K562 (cell line): Measurements from ENCODE around the gene LGR6. TPM values are rescaled to one million over a fixed set of nuclear protein-coding genes. Genes with fewer than 3 reads are reported as not detected.

Experiments
- ATAC-seq: fragments of 200-7000 bp; cut with Tn5 transposase; 3 replicates; pipeline ENCODE4 v1.9.1; 2020; ENCODE audit warnings: moderate library complexity
- BruUV-seq: library from RNA; stranded (reverse); fragments of 400-500 nt; replicated peaks from 2 replicates; lab custom pipeline; 2021; lab: Mats Ljungman, UMichigan
- CTCF ChIA-PET: fragments of 300-600 bp; formaldehyde crosslinking; extraction: SDS; loops from one replicate; lab custom pipeline; 2021; ENCODE audit warnings: low intra/inter-chr PET ratio; lab: Yijun Ruan, JAX
- POLR2A ChIA-PET: fragments of 300-600, 350-650 bp; sonication (Branson Sonifier 250); formaldehyde crosslinking; extraction: SDS; loops from one replicate; lab custom pipeline; 2021; ENCODE audit warnings: antibody characterized with exemption, inconsistent platforms; lab: Yijun Ruan, JAX
- DNase-seq, 4 experiments: peaks; one replicate each; pipeline versions ENCODE4 v3.0.0 to v3.0.0-alpha.2; 2011 to 2018; ENCODE audit warnings: low spot score in 3 of 4, mixed read lengths in 3 of 4; ENCODE audit errors: extremely low read depth in 1 of 4
- FAIRE-seq: peaks from 2 replicates; lab custom pipeline; 2011; peaks lifted over from hg19 to GRCh38; lab: Jason Lieb, UNC
- H2AFZ ChIP-seq: 2 replicates; pipeline ENCODE4 v1.6.0; 2011; ENCODE audit warnings: low read depth, low read length, control low read depth, inconsistent platforms
- H3K27ac ChIP-seq: fragments of 200-600 bp; 3 replicates; pipeline ENCODE4 v1.8.0; 2011; ENCODE audit warnings: low read depth, mild to moderate bottlenecking, control low read depth, inconsistent platforms, low read length, moderate library complexity, mixed read lengths; ENCODE audit errors: extremely low read depth
- H3K27me3 ChIP-seq, 2 experiments: fragments of 300-600 bp in 1 of 2; 2 replicates in 1 of 2; 3 replicates in 1 of 2; pipeline versions ENCODE4 v1.6.0 to v1.8.0; 2011; ENCODE audit warnings: inconsistent platforms in 2 of 2, low read length in 2 of 2, mild to moderate bottlenecking in 1 of 2, mixed read lengths in 1 of 2, moderate library complexity in 1 of 2; ENCODE audit not compliant: control insufficient read depth in 2 of 2, insufficient read depth in 2 of 2
- H3K36me3 ChIP-seq: fragments of 300-600 bp; 3 replicates; pipeline ENCODE4 v1.8.0; 2011; ENCODE audit warnings: mild to moderate bottlenecking, low read length, inconsistent platforms; ENCODE audit not compliant: control insufficient read depth, insufficient read depth
- H3K4me1 ChIP-seq, 2 experiments: fragments of 200-600 bp in 1 of 2; replicated peaks in 1 of 2; 2 replicates in 1 of 2; 3 replicates in 1 of 2; pipeline versions ENCODE4 v1.5.1 to v1.8.0; 2011; ENCODE audit warnings: inconsistent platforms in 2 of 2, low read length in 2 of 2, mild to moderate bottlenecking in 1 of 2, mixed read lengths in 1 of 2, moderate library complexity in 1 of 2; ENCODE audit not compliant: control insufficient read depth in 2 of 2, insufficient read depth in 2 of 2
- H3K4me2 ChIP-seq: 2 replicates; pipeline ENCODE4 v1.6.1; 2011; ENCODE audit warnings: low read length, control low read depth, inconsistent platforms, mixed read lengths; ENCODE audit not compliant: insufficient read depth
- H3K4me3 ChIP-seq: fragments of 200-600 bp; sonication (generic), shearing (Covaris generic); 2 replicates; pipeline ENCODE4 v1.5.1; 2016; ENCODE audit warnings: control low read depth, inconsistent platforms
- H3K79me2 ChIP-seq: fragments of 200-600 bp; 3 replicates; pipeline ENCODE4 v1.8.0; 2011; ENCODE audit warnings: low read length, inconsistent platforms; ENCODE audit not compliant: control insufficient read depth, insufficient read depth
- H3K9ac ChIP-seq, 2 experiments: 2 replicates each; pipeline versions ENCODE4 v1.6.0 to v1.6.1; 2011; ENCODE audit warnings: low read depth in 2 of 2, low read length in 2 of 2, control low read depth in 1 of 2, inconsistent platforms in 1 of 2, mild to moderate bottlenecking in 1 of 2, mixed read lengths in 1 of 2; ENCODE audit not compliant: insufficient read depth in 1 of 2
- H3K9me1 ChIP-seq: one replicate; pipeline ENCODE4 v1.6.0; 2011; ENCODE audit warnings: inconsistent platforms, mild to moderate bottlenecking, low read length, moderate library complexity; ENCODE audit not compliant: control insufficient read depth, insufficient read depth
- H3K9me3 ChIP-seq: replicated peaks from 2 replicates; pipeline ENCODE4 v1.5.1; 2011; ENCODE audit warnings: low read depth, low read length, inconsistent platforms; ENCODE audit not compliant: control insufficient read depth, insufficient read depth
- H4K20me1 ChIP-seq: replicated peaks from 2 replicates; pipeline ENCODE4 v1.6.1; 2011; ENCODE audit warnings: low read length, inconsistent platforms, mixed read lengths; ENCODE audit not compliant: control insufficient read depth, insufficient read depth
- ATF1 ChIP-seq, 2 experiments: fragments of 450-650 bp in 1 of 2; IDR thresholded peaks; 2 replicates each; pipeline ENCODE4 v1.6.1; 2016; ENCODE audit warnings: missing compliant biosample characterization in 1 of 2, missing genetic modification characterization in 1 of 2
- ATF2 ChIP-seq: sonication (generic); formaldehyde crosslinking; IDR thresholded peaks from 2 replicates; pipeline ENCODE4 v1.8.1; 2022; ENCODE audit warnings: missing genetic modification reagents
- CBX5 ChIP-seq: IDR thresholded peaks from 2 replicates; pipeline ENCODE4 v1.6.1; 2014; ENCODE audit warnings: low read depth, borderline replicate concordance
- GMEB1 ChIP-seq: fragments of 250-450 bp; sonication (Bioruptor Pico); IDR thresholded peaks from 2 replicates; pipeline ENCODE4 v1.4.0; 2020; ENCODE audit warnings: mild to moderate bottlenecking
- HDAC2 ChIP-seq: fragments of 450-650 bp; IDR thresholded peaks from 2 replicates; pipeline ENCODE4 v1.6.1; 2016; ENCODE audit warnings: mild to moderate bottlenecking
- HMGXB4 ChIP-seq: sonication (generic); formaldehyde crosslinking; IDR thresholded peaks from 2 replicates; pipeline ENCODE4 v1.8.1; 2023; ENCODE audit warnings: mild to moderate bottlenecking, missing genetic modification reagents
- MEF2D ChIP-seq: conservative IDR thresholded peaks from 2 replicates; pipeline ENCODE4 v1.6.1; 2016; ENCODE audit warnings: low read depth, missing genetic modification characterization, missing compliant biosample characterization
- MEIS2 ChIP-seq: fragments of 450-650 bp; IDR thresholded peaks from 2 replicates; pipeline ENCODE4 v1.6.1; 2014; ENCODE audit warnings: mild to moderate bottlenecking; ENCODE audit not compliant: partially characterized antibody
- NCOA2 ChIP-seq, 2 experiments: fragments of 450-650 bp; IDR thresholded peaks; 2 replicates each; pipeline ENCODE4 v1.6.1; 2018; ENCODE audit warnings: mild to moderate bottlenecking in 2 of 2, moderate library complexity in 1 of 2; ENCODE audit not compliant: partially characterized antibody in 2 of 2
- NEUROD1 ChIP-seq: fragments of 150-350 bp; IDR thresholded peaks from 2 replicates; pipeline ENCODE4 v1.6.1; 2014; ENCODE audit warnings: borderline replicate concordance, low read length, low read depth; ENCODE audit not compliant: partially characterized antibody
- TGIF2 ChIP-seq: sonication (generic); formaldehyde crosslinking; IDR thresholded peaks from 2 replicates; pipeline ENCODE4 v1.8.1; 2022; ENCODE audit warnings: mild to moderate bottlenecking, missing genetic modification reagents, moderate library complexity
- WHSC1 ChIP-seq: IDR thresholded peaks from one replicate; pipeline ENCODE4 v1.6.1; 2012; ENCODE audit warnings: low read length, control low read depth, inconsistent platforms
- ZNF655 ChIP-seq: fragments of 250-450 bp; sonication (Bioruptor Pico); IDR thresholded peaks from 2 replicates; pipeline ENCODE4 v1.5.0; 2021
- ZNF707 ChIP-seq: fragments of 250-450 bp; sonication (Bioruptor Pico); conservative IDR thresholded peaks from 2 replicates; pipeline ENCODE4 v1.8.0; 2022; ENCODE audit warnings: inconsistent platforms, mild to moderate bottlenecking, moderate library complexity
- WGBS: fragments of 100-300 bp; shearing (Covaris generic); methylation state at CpG from one replicate; pipeline ENCODE4 v1.1.6; 2016; ENCODE audit warnings: low coverage, mixed read lengths; ENCODE audit not compliant: insufficient coverage; ENCODE audit errors: missing lambda C conversion rate; 5-methylcytosine and 5-hydroxymethylcytosine counted together
- in situ Hi-C: fragments of 300-500 bp; cut with MboI; formaldehyde crosslinking; loops from 4 replicates; pipeline ENCODE4 v1.15.0; 2018; ENCODE audit warnings: inconsistent platforms, mixed read lengths
- intact Hi-C: fragments of 100-400 bp; cut with micrococcal nuclease; formaldehyde crosslinking; loops from 2 replicates; pipeline ENCODE4 v1.14.2; 2022
- polyA plus RNA-seq, 8 experiments: library from polyadenylated mRNA; depleted of rRNA in 4 of 8; stranded (reverse) in 5 of 8; unstranded in 3 of 8; fragments of >200 nt; fragmentation: Nextera tagmentation in 2 of 8; fragmentation: Illumina TruSeq in 1 of 8; extraction: Ambion mirVana in 2 of 8; extraction: Trizol in 1 of 8; gene quantifications; 2 replicates each; pipeline versions ENCODE4 v1.2.1 to v1.2.3, GENCODE V29; 2011 to 2014; ENCODE audit warnings: inconsistent platforms in 1 of 8, missing spikeins in 1 of 8
- total RNA-seq, 7 experiments: library from RNA; depleted of rRNA in 6 of 7; stranded (reverse); fragments of >200 nt in 6 of 7; fragmentation: Illumina TruSeq in 2 of 7; extraction: Trizol in 2 of 7; gene quantifications; 2 replicates each; pipeline versions ENCODE4 v1.2.1 to v1.2.3, GENCODE V29; 2011 to 2021; ENCODE audit warnings: low replicate concordance in 1 of 7

The LGR6 gene
- total and polyA plus RNA-seq, 9 of the 15 experiments (the other 6 are each of a cell fraction or from before 2014, with no cell fraction given): 0.01 to 0.54 (median 0.17) TPM; not detected in 1

- TF ChIP-seq ATF2 (CRISPR knock-in tag) (no peak), GMEB1 (no peak), CBX5 (no peak)
These were observed 7.1 kb downstream of the LGR6 start (continued) for GRCh38 chr1:202200669-202201068.

- DNase-seq (no peak), ATAC-seq (no peak), FAIRE-seq (no peak)
- Histone ChIP-seq H3K9me1 (no peaks in the 10 kb centered on the region), H3K79me2 (no peaks in the 10 kb centered on the region), H3K27me3 (peaks cover 2 to 37% of the 10 kb centered on the region in 2 experiments; a peak in 2 of 5 replicates), H3K4me2 (no peak overlapping the region), H4K20me1 (no peaks in the 10 kb centered on the region), H2AFZ (no peak overlapping the region), H3K4me1 (peaks cover 8 to 11% of the 10 kb centered on the region in 2 experiments; a peak in 4 of 5 replicates), H3K9ac (no peak overlapping the region), H3K27ac (no peak overlapping the region), H3K36me3 (no peaks in the 10 kb centered on the region), H3K9me3 (peaks cover 3% of the 10 kb centered on the region; the same call in 1 of the 2 replicates), H3K4me3 (no peak overlapping the region)
- CTCF ChIA-PET: no interaction called here
- WGBS: 16% methylated on average over 3 of the region's 3 CpGs
- in situ Hi-C loops: loop anchor here (25.0 kb wide), 1 partner anchor 111 kb away; no protein-coding TSS in a partner anchor
- intact Hi-C loops: no loop called here
- POLR2A ChIA-PET: interaction anchor here (0.6 to 1.1 kb wide), 2 partner anchors 25 to 128 kb away, joined by 3 to 4 read pairs; no protein-coding TSS in a partner anchor
- BruUV-seq: no TSS peak
- TF ChIP-seq ATF1 (CRISPR knock-in tag; IDR thresholded peaks at IDR 0.05): no peak
- no peak for TF ChIP-seq ATF1 (tag; IDR thresholded peaks at IDR 0.05)
- no peak for TF ChIP-seq NCOA2 (IDR thresholded peaks at IDR 0.05; ENCODE audit: partially characterized antibody in 2 of 2)
- TF ChIP-seq HDAC2: no peak
- no peak for TF ChIP-seq ZNF655
- TF ChIP-seq MEIS2: no peak
- TF ChIP-seq ZNF707: no peak
- no peak for TF ChIP-seq HMGXB4 (CRISPR knock-in tag)
- TF ChIP-seq WHSC1: no peak
- no peak for TF ChIP-seq TGIF2 (CRISPR knock-in tag)
- no peak for TF ChIP-seq NEUROD1
- TF ChIP-seq MEF2D (tag): no peak
These were observed 7.7 kb downstream of the LGR6 start for GRCh38 chr1:202201266-202201665.
